Breast epithelium (tissue), 4 donors: ENCODE results near the gene AP5Z1. TPM values are rescaled to one million over a fixed set of nuclear protein-coding genes. Genes with fewer than 3 reads are reported as not detected.

Source experiments
- DNase-seq, 2 donors: peaks; one replicate each; pipeline ENCODE4 v3.0.0-alpha.2; 2019; ENCODE audit warnings: low spot score in 2 of 2
- H3K27ac ChIP-seq, 2 donors: fragments of 200-600 bp; sonication (generic) in 1 of 2; one replicate each; pipeline ENCODE4 v1.5.1; 2016 to 2019; ENCODE audit warnings: mild to moderate bottlenecking in 1 of 2
- H3K27me3 ChIP-seq, 2 donors: fragments of 200-600 bp; sonication (generic) in 1 of 2; one replicate each; pipeline versions ENCODE4 v1.5.1 to v1.6.0; 2017 to 2019; ENCODE audit warnings: control low read depth in 1 of 2, mild to moderate bottlenecking in 1 of 2
- H3K36me3 ChIP-seq: fragments of 200-600 bp; one replicate; pipeline ENCODE4 v1.5.1; 2019
- H3K4me1 ChIP-seq, 2 donors: fragments of 200-600 bp; sonication (generic); one replicate each; pipeline ENCODE4 v1.5.1; 2016 to 2019; ENCODE audit warnings: control low read depth in 1 of 2
- H3K4me3 ChIP-seq, 3 donors: fragments of 200-600 bp; sonication (generic); 1 replicate in 2 of 3; 2 replicates in 1 of 3; pipeline ENCODE4 v1.5.1; 2016 to 2019; ENCODE audit warnings: mild to moderate bottlenecking in 3 of 3, moderate library complexity in 2 of 3
- H3K9me3 ChIP-seq, 2 donors: fragments of 200-600 bp; sonication (generic) in 1 of 2; one replicate each; pipeline ENCODE4 v1.5.1; 2016 to 2019; ENCODE audit warnings: control low read depth in 1 of 2
- CTCF ChIP-seq, 3 donors: fragments of 450-650 bp; IDR thresholded peaks; one replicate each; pipeline ENCODE4 v1.5.1; 2016 to 2017; ENCODE audit warnings: antibody characterized with exemption in 3 of 3, mild to moderate bottlenecking in 3 of 3, moderate library complexity in 3 of 3
- POLR2A ChIP-seq: fragments of 450-650 bp; IDR thresholded peaks from one replicate; pipeline ENCODE4 v1.6.1; 2016; ENCODE audit warnings: antibody characterized with exemption, mild to moderate bottlenecking, moderate library complexity
- POLR2AphosphoS5 ChIP-seq, 3 donors: sonication (generic); formaldehyde crosslinking; IDR thresholded peaks; one replicate each; pipeline ENCODE4 v1.6.1; 2017; ENCODE audit warnings: antibody characterized with exemption in 3 of 3
- intact Hi-C: fragments of 100-400 bp; cut with DNase I; formaldehyde crosslinking; loops from one replicate; pipeline ENCODE4 v1.15.1; 2023; ENCODE audit warnings: low total_unique reads
- total RNA-seq, 3 donors: library from RNA; depleted of rRNA; stranded (reverse); fragments of >200 nt; gene quantifications; one replicate each; pipeline ENCODE4 v1.1.0, GENCODE V29; 2016

The AP5Z1 gene
- total RNA-seq, 3 donors from 2014 or later, result 20.0 to 25.9 (median 23.3) TPM

GRCh38 chr7:4803397-4804241 is 28.2 kb downstream of the AP5Z1 start:
- Histone ChIP-seq H3K27ac (no peak overlapping the region), H3K4me1 (no peaks in the 10 kb centered on the region), H3K9me3 (no peaks in the 10 kb centered on the region), H3K27me3 (no peaks in the 10 kb centered on the region), H3K4me3 (no peak overlapping the region), H3K36me3 (no peaks in the 10 kb centered on the region)
- DNase-seq, result no peak
- intact Hi-C loops, result no loop called here
- TF ChIP-seq POLR2AphosphoS5 (IDR thresholded peaks at IDR 0.05) (no peak), POLR2A (no peak), CTCF (IDR thresholded peaks at IDR 0.05) (no peak)

- H3K4me1 ChIP-seq, result no peaks in the 10 kb centered on the region
- no peaks in the 10 kb centered on the region for H3K36me3 ChIP-seq
- H3K27ac ChIP-seq, result no peak overlapping the region
- H3K9me3 ChIP-seq, result no peaks in the 10 kb centered on the region
- no peaks in the 10 kb centered on the region for H3K27me3 ChIP-seq
- DNase-seq, result no peak
- TF ChIP-seq POLR2A (no peak), CTCF (IDR thresholded peaks at IDR 0.05) (no peak), POLR2AphosphoS5 (IDR thresholded peaks at IDR 0.05) (no peak)
- intact Hi-C loops, result no loop called here
- H3K4me3 ChIP-seq, result no peak overlapping the region
Observed at GRCh38 chr7:4805110-4805983, 29.9 kb downstream of the AP5Z1 start.

- TF ChIP-seq POLR2A (no peak), CTCF (IDR thresholded peaks at IDR 0.05) (no peak), POLR2AphosphoS5 (IDR thresholded peaks at IDR 0.05) (no peak)
- intact Hi-C loops, result no loop called here
- Histone ChIP-seq H3K36me3 (no peaks in the 10 kb centered on the region), H3K27me3 (no peaks in the 10 kb centered on the region), H3K4me1 (no peaks in the 10 kb centered on the region), H3K9me3 (no peaks in the 10 kb centered on the region), H3K4me3 (no peak overlapping the region), H3K27ac (no peak overlapping the region)
- DNase-seq, result no peak
Observed at GRCh38 chr7:4805984-4806300, 30.5 kb downstream of the AP5Z1 start.

- intact Hi-C loops, result no loop called here
- H3K4me3 ChIP-seq, result no peak overlapping the region
- H3K27ac ChIP-seq, result peak overlapping the region in 1 of 2 donors; percentile 58
- no peak for TF ChIP-seq CTCF (IDR thresholded peaks at IDR 0.05)
- no peaks in the 10 kb centered on the region for H3K9me3 ChIP-seq
- H3K27me3 ChIP-seq, result no peaks in the 10 kb centered on the region
- DNase-seq, result no peak
- no peaks in the 10 kb centered on the region for H3K36me3 ChIP-seq
- no peaks in the 10 kb centered on the region for H3K4me1 ChIP-seq
Observed at GRCh38 chr7:4806983-4807597, 31.7 kb downstream of the AP5Z1 start.
